H1 (cell line): ENCODE measurements around the gene SEMA6D. TPM values are rescaled to one million over a fixed set of nuclear protein-coding genes. Genes with fewer than 3 reads are reported as not detected.

ENCODE experiments used
- PHF8 ChIP-seq: fragments of 200-600 bp; sonication (generic); conservative IDR thresholded peaks from 2 replicates; pipeline ENCODE4 v1.7.1; 2012; ENCODE audit warnings: low read depth, mild to moderate bottlenecking, inconsistent platforms, low read length, moderate library complexity
- polyA plus RNA-seq, 7 experiments: library from polyadenylated mRNA; depleted of rRNA in 3 of 7; stranded (reverse) in 5 of 7; unstranded in 2 of 7; fragments of >200 nt in 5 of 7; fragments of 200-250 nt in 2 of 7; gene quantifications; 1 replicate in 5 of 7; 2 replicates in 1 of 7; 4 replicates in 1 of 7; pipeline versions ENCODE4 v1.2.1 to v1.2.3, GENCODE V29; 2011 to 2013; ENCODE audit warnings: missing spikeins in 2 of 7, mixed read lengths in 2 of 7
- total RNA-seq: library from RNA; stranded (reverse); fragmentation: NEBNext Ultra II Directional; extraction: Animal tissue kit (Norgen Biotek cat#: 25700); gene quantifications from 2 replicates; pipeline ENCODE4 v1.2.1, GENCODE V29; 2021

The SEMA6D gene
- total and polyA plus RNA-seq, 2 of the 8 experiments (the other 6 are each of a cell fraction or from before 2014, with no cell fraction given): 2.2 to 3.8 TPM

DNA sequence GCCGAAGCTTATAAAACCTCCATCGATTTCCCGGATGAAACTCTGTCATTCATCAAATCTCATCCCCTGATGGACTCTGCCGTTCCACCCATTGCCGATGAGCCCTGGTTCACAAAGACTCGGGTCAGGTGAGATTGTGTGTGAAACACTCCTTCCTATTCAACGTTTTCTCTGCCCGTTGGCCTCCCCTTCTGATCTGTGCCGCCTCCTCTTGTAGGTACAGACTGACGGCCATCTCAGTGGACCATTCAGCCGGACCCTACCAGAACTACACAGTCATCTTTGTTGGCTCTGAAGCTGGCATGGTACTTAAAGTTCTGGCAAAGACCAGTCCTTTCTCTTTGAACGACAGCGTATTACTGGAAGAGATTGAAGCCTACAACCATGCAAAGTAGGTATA, 47.4 kb downstream of the SEMA6D start (continued):
- TF ChIP-seq PHF8: no peak
